ENCODE results near the gene KIF2C. TPM values are rescaled to one million over a fixed set of nuclear protein-coding genes. Genes with fewer than 3 reads are reported as not detected.

The KIF2C gene
- total and polyA plus RNA-seq, 2 of the 4 experiments (the other 2 are of a cell fraction): 31.6 to 45.0 TPM

- no peak overlapping the region for H3K14ac ChIP-seq (replicated peaks; ENCODE audit: low read depth, low read length)
- no peaks in the 10 kb centered on the region for H3K79me1 ChIP-seq (ENCODE audit: low read depth in 1 of 2, low read length in 2 of 2)
- H2BK120ac ChIP-seq (ENCODE audit: low read depth, low read length): no peak overlapping the region
- ChIA-PET CTCF (no interaction called here), POLR2A (ENCODE audit: unreplicated experiment) (no interaction called here)
- H3K9me3 ChIP-seq (ENCODE audit: control insufficient read depth, insufficient read depth, low read length): no peaks in the 10 kb centered on the region
- H3K27me3 ChIP-seq (ENCODE audit: control insufficient read depth, insufficient read depth, low read length): no peaks in the 10 kb centered on the region
- H3K9me1 ChIP-seq (ENCODE audit: insufficient read depth, low read length): peaks cover 17% of the 10 kb centered on the region
- H2AK9ac ChIP-seq (replicated peaks; ENCODE audit: low read depth, low read length, poor library complexity): peak overlapping the region; percentile 15
- H3K36me3 ChIP-seq (ENCODE audit: control insufficient read depth, insufficient read depth, low read length): no peaks in the 10 kb centered on the region
- no TSS peak for BruUV-seq (replicated peaks)
- peak overlapping the region; percentile 63 for H2AFZ ChIP-seq (replicated peaks; ENCODE audit: low read length, poor library complexity)
- ATAC-seq (ENCODE audit: low read depth): no peak
- no peak overlapping the region for H2BK20ac ChIP-seq (ENCODE audit: low read depth, low read length)
- intact Hi-C loops (cut with micrococcal nuclease) (no loop called here), in situ Hi-C loops (cut with MboI; ENCODE audit: low sequenced_read_pairs) (no loop called here), dilution Hi-C loops (cut with HindIII; ENCODE audit: low sequenced_read_pairs, unreplicated experiment) (no loop called here)
- no peak overlapping the region for H2BK15ac ChIP-seq (ENCODE audit: low read depth, low read length)
- H3K27ac ChIP-seq (ENCODE audit: insufficient read depth, low read length): no peak overlapping the region
- no peak overlapping the region for H2BK5ac ChIP-seq (ENCODE audit: low read depth, low read length, poor library complexity, severe bottlenecking)
- H3K23ac ChIP-seq (ENCODE audit: low read depth, low read length): no peak overlapping the region
- no peaks in the 10 kb centered on the region for H4K20me1 ChIP-seq (ENCODE audit: insufficient read depth, low read length)
- no peak for DNase-seq
- no peak overlapping the region for H3K9ac ChIP-seq (ENCODE audit: low read depth, low read length)
- no peak overlapping the region for H4K8ac ChIP-seq (ENCODE audit: low read depth in 2 of 2, low read length in 2 of 2)
- no peak overlapping the region for H4K5ac ChIP-seq (ENCODE audit: low read depth, low read length)
- no peak overlapping the region for H3K18ac ChIP-seq (ENCODE audit: low read depth, low read length)
- no peak overlapping the region for H2AK5ac ChIP-seq (ENCODE audit: low read depth, low read length)
- no peak overlapping the region for H3K4me3 ChIP-seq (ENCODE audit: insufficient read depth, low read depth, low read length)
- TF ChIP-seq CTCF (conservative IDR thresholded peaks at IDR 0.05; ENCODE audit: low read depth, low read length) (no peak), MXI1 (IDR thresholded peaks at IDR 0.05; ENCODE audit: borderline replicate concordance, low read depth, low read length) (no peak), RAD21 (IDR thresholded peaks at IDR 0.05; ENCODE audit: low read length) (no peak), RCOR1 (IDR thresholded peaks at IDR 0.05; ENCODE audit: insufficient replicate concordance, low read length) (no peak), POLR2A (IDR thresholded peaks at IDR 0.05; ENCODE audit: low read depth, low read length) (no peak), MAZ (IDR thresholded peaks at IDR 0.05; ENCODE audit: borderline replicate concordance, low read depth, low read length) (no peak), SMC3 (IDR thresholded peaks at IDR 0.05; ENCODE audit: low read depth, low read length) (no peak), BHLHE40 (IDR thresholded peaks at IDR 0.05; ENCODE audit: low read depth, low read length) (no peak), NFE2L2 (IDR thresholded peaks at IDR 0.05; ENCODE audit: low read depth, low read length) (no peak), USF2 (IDR thresholded peaks at IDR 0.05; ENCODE audit: low read depth, low read length) (no peak), RFX5 (IDR thresholded peaks at IDR 0.05; ENCODE audit: low read depth, low read length) (no peak), CHD1 (IDR thresholded peaks at IDR 0.05; ENCODE audit: low read depth, low read length) (no peak), FOS (IDR thresholded peaks at IDR 0.05; ENCODE audit: low read depth, low read length) (no peak), CEBPB (IDR thresholded peaks at IDR 0.05; ENCODE audit: low read depth, low read length) (no peak)
- H3K56ac ChIP-seq (ENCODE audit: extremely low read depth, insufficient read depth, low read length): no peak overlapping the region
- no peak overlapping the region for H3K4ac ChIP-seq (ENCODE audit: low read depth, low read length)
- 87 to 100% methylated on average over 1 to 3 of the region's 6 CpGs for WGBS, 2 experiments (ENCODE audit: extremely low coverage in 2 of 2, insufficient read length in 1 of 2)
- H3K4me2 ChIP-seq (ENCODE audit: low read depth, low read length): no peak overlapping the region
- H4K91ac ChIP-seq (ENCODE audit: insufficient read depth, low read depth, low read length): no peak overlapping the region
- H3K4me1 ChIP-seq (ENCODE audit: control insufficient read depth, insufficient read depth, low read length): peaks cover 8% of the 10 kb centered on the region
Measured at GRCh38 chr1:44705470-44705869, 34.2 kb upstream of the KIF2C start.

All from IMR-90 (cell line).